Thyroid gland (tissue), 4 donors: ENCODE data around the gene JAG2.

Experiments used
- CTCF ChIP-seq, 6 experiments: fragments of 200-600 bp in 3 of 6; fragments of 450-650 bp in 3 of 6; sonication (generic) in 3 of 6; IDR thresholded peaks; one replicate each; pipeline ENCODE4 v1.5.1; 2016 to 2019; ENCODE audit warnings: antibody characterized with exemption in 6 of 6, mild to moderate bottlenecking in 2 of 6, inconsistent platforms in 1 of 6, moderate library complexity in 1 of 6
- POLR2A ChIP-seq, 2 donors: fragments of 450-650 bp; IDR thresholded peaks; one replicate each; pipeline ENCODE4 v1.6.1; 2017; ENCODE audit warnings: antibody characterized with exemption in 2 of 2, mild to moderate bottlenecking in 2 of 2, moderate library complexity in 1 of 2

GRCh38 chr14:105143451-105144025 lies 25.0 kb downstream of the JAG2 start:
- TF ChIP-seq CTCF (IDR thresholded peaks at IDR 0.05) (no peak), POLR2A (IDR thresholded peaks at IDR 0.05) (no peak)
